H1 (cell line): Measurements from ENCODE around the gene MTAP. TPM values are rescaled to one million over a fixed set of nuclear protein-coding genes. Genes with fewer than 3 reads are reported as not detected.

Source experiments
- CTCF ChIA-PET: fragments of 300-600 bp; sonication (Branson Sonifier 250); formaldehyde crosslinking; loops from one replicate; lab custom pipeline; 2021; ENCODE audit not compliant: partially characterized antibody; lab: Charles Lee
- POLR2A ChIA-PET: fragments of 300-600 bp; sonication (Branson Sonifier 250); formaldehyde crosslinking; loops from one replicate; lab custom pipeline; 2021; ENCODE audit warnings: inconsistent platforms; ENCODE audit not compliant: partially characterized antibody; lab: Charles Lee
- DNase-seq, 2 experiments: peaks; one replicate each; pipeline versions ENCODE4 v3.0.0 to v3.0.0-alpha.2; 2010 to 2022; ENCODE audit warnings: low spot score in 2 of 2, low read depth in 1 of 2, mixed read lengths in 1 of 2
- FAIRE-seq: peaks from 2 replicates; lab custom pipeline; 2011; peaks lifted over from hg19 to GRCh38; lab: Jason Lieb, UNC
- H2AFZ ChIP-seq: 2 replicates; pipeline ENCODE4 v1.8.1; 2012; ENCODE audit warnings: low read length, inconsistent platforms
- H2AK5ac ChIP-seq: 2 replicates; pipeline ENCODE4 v1.6.1; 2013; ENCODE audit warnings: low read depth, low read length
- H2BK120ac ChIP-seq: replicated peaks from 2 replicates; pipeline ENCODE3; 2013; ENCODE audit warnings: low read depth, low read length, inconsistent platforms
- H2BK12ac ChIP-seq: 2 replicates; pipeline ENCODE4 v1.6.1; 2013; ENCODE audit warnings: low read depth, low read length
- H2BK15ac ChIP-seq: 2 replicates; pipeline ENCODE4 v1.6.1; 2013; ENCODE audit warnings: low read length
- H2BK20ac ChIP-seq: 2 replicates; pipeline ENCODE4 v1.6.1; 2013; ENCODE audit warnings: low read length
- H2BK5ac ChIP-seq: 2 replicates; pipeline ENCODE4 v1.6.1; 2013; ENCODE audit warnings: low read depth, low read length
- H3K14ac ChIP-seq: 2 replicates; pipeline ENCODE4 v1.6.1; 2013; ENCODE audit warnings: inconsistent platforms; ENCODE audit not compliant: insufficient read length
- H3K18ac ChIP-seq: 2 replicates; pipeline ENCODE4 v1.6.1; 2013; ENCODE audit warnings: low read length; ENCODE audit errors: extremely low read depth
- H3K23ac ChIP-seq: 2 replicates; pipeline ENCODE4 v1.6.1; 2013; ENCODE audit warnings: inconsistent platforms; ENCODE audit not compliant: insufficient read length
- H3K23me2 ChIP-seq: 2 replicates; pipeline ENCODE4 v1.6.1; 2013; ENCODE audit warnings: low read depth, low read length
- H3K27ac ChIP-seq: 2 replicates; pipeline ENCODE4 v1.6.1; 2011; ENCODE audit warnings: low read depth, low read length, inconsistent platforms
- H3K27me3 ChIP-seq, 4 experiments: replicated peaks in 1 of 4; 1 replicate in 1 of 4; 2 replicates in 3 of 4; pipeline versions ENCODE4 v1.6.1 to v1.8.1; 2011 to 2013; ENCODE audit warnings: low read length in 3 of 4, mild to moderate bottlenecking in 3 of 4, inconsistent platforms in 2 of 4, mixed read lengths in 2 of 4, moderate library complexity in 1 of 4; ENCODE audit not compliant: control insufficient read depth in 3 of 4, insufficient read depth in 3 of 4; ENCODE audit errors: extremely low read depth in 1 of 4
- H3K36me3 ChIP-seq, 4 experiments: 2 replicates each; pipeline versions ENCODE4 v1.6.1 to v1.8.1; 2011 to 2013; ENCODE audit warnings: mild to moderate bottlenecking in 4 of 4, low read length in 3 of 4, moderate library complexity in 2 of 4, control low read depth in 1 of 4, inconsistent platforms in 1 of 4; ENCODE audit not compliant: insufficient read depth in 4 of 4, control insufficient read depth in 2 of 4
- H3K4ac ChIP-seq: replicated peaks from 2 replicates; pipeline ENCODE3; 2013; ENCODE audit warnings: low read length, low read depth, mixed read lengths, inconsistent platforms; ENCODE audit not compliant: insufficient read length
- H3K4me1 ChIP-seq, 4 experiments: replicated peaks in 1 of 4; 1 replicate in 1 of 4; 2 replicates in 3 of 4; pipeline versions ENCODE4 v1.6.1 to v1.8.1; 2011 to 2013; ENCODE audit warnings: low read length in 3 of 4, inconsistent platforms in 2 of 4, mixed read lengths in 1 of 4; ENCODE audit not compliant: insufficient read depth in 4 of 4, control insufficient read depth in 3 of 4
- H3K4me2 ChIP-seq, 2 experiments: 2 replicates each; pipeline versions ENCODE4 v1.6.1 to v1.8.1; 2011 to 2013; ENCODE audit warnings: low read depth in 2 of 2, low read length in 2 of 2, control low read depth in 1 of 2, inconsistent platforms in 1 of 2, mild to moderate bottlenecking in 1 of 2; ENCODE audit not compliant: insufficient read depth in 1 of 2
- H3K4me3 ChIP-seq, 4 experiments: fragments of 200-600, 300-600 bp in 1 of 4; sonication (generic), shearing (Covaris generic), sonication (Bioruptor Twin) in 1 of 4; 2 replicates each; pipeline versions ENCODE4 v1.5.1 to v1.8.1; 2011 to 2016; ENCODE audit warnings: low read length in 4 of 4, low read depth in 3 of 4, control low read depth in 2 of 4, inconsistent platforms in 2 of 4, mild to moderate bottlenecking in 2 of 4, mixed read lengths in 1 of 4, moderate library complexity in 1 of 4; ENCODE audit not compliant: insufficient read depth in 2 of 4; ENCODE audit errors: extremely low read depth in 1 of 4
- H3K56ac ChIP-seq: replicated peaks from 2 replicates; pipeline ENCODE3; 2013; ENCODE audit warnings: low read depth, mild to moderate bottlenecking, mixed read lengths, low read length, inconsistent platforms; ENCODE audit not compliant: insufficient read length
- H3K79me1 ChIP-seq: 2 replicates; pipeline ENCODE4 v1.6.1; 2013; ENCODE audit warnings: low read depth, low read length, control low read depth
- H3K79me2 ChIP-seq, 2 experiments: 2 replicates each; pipeline versions ENCODE4 v1.6.1 to v1.8.1; 2012 to 2013; ENCODE audit warnings: low read length in 2 of 2, mild to moderate bottlenecking in 2 of 2, inconsistent platforms in 1 of 2; ENCODE audit not compliant: insufficient read depth in 2 of 2, control insufficient read depth in 1 of 2
- H3K9ac ChIP-seq, 4 experiments: replicated peaks in 1 of 4; 1 replicate in 1 of 4; 2 replicates in 3 of 4; pipeline versions ENCODE4 v1.6.1 to v1.8.1; 2011 to 2013; ENCODE audit warnings: low read depth in 3 of 4, low read length in 3 of 4, control low read depth in 2 of 4, mild to moderate bottlenecking in 2 of 4, moderate library complexity in 2 of 4, inconsistent platforms in 1 of 4; ENCODE audit errors: extremely low read depth in 1 of 4
- H3K9me3 ChIP-seq, 2 experiments: 2 replicates each; pipeline versions ENCODE4 v1.6.1 to v1.8.1; 2012 to 2013; ENCODE audit warnings: mild to moderate bottlenecking in 2 of 2, moderate library complexity in 2 of 2, control low read depth in 1 of 2, inconsistent platforms in 1 of 2, low read depth in 1 of 2, low read length in 1 of 2, mixed read lengths in 1 of 2; ENCODE audit not compliant: insufficient read depth in 2 of 2
- H4K20me1 ChIP-seq, 2 experiments: replicated peaks in 1 of 2; 2 replicates each; pipeline versions ENCODE3 to v1.8.1; 2011 to 2013; ENCODE audit warnings: inconsistent platforms in 2 of 2, low read length in 2 of 2, mild to moderate bottlenecking in 1 of 2; ENCODE audit not compliant: insufficient read depth in 2 of 2, control insufficient read depth in 1 of 2
- H4K5ac ChIP-seq: 2 replicates; pipeline ENCODE4 v1.6.1; 2013; ENCODE audit warnings: low read length, low read depth, mixed read lengths, inconsistent platforms; ENCODE audit not compliant: insufficient read length
- H4K8ac ChIP-seq: 2 replicates; pipeline ENCODE4 v1.8.0; 2013; ENCODE audit warnings: mild to moderate bottlenecking, moderate library complexity, low read length, inconsistent platforms; ENCODE audit not compliant: insufficient read depth; ENCODE audit errors: extremely low read depth
- H4K91ac ChIP-seq: replicated peaks from 2 replicates; pipeline ENCODE3; 2013; ENCODE audit warnings: low read length, mixed read lengths, inconsistent platforms; ENCODE audit not compliant: insufficient read length
- CEBPB ChIP-seq: IDR thresholded peaks from 2 replicates; pipeline ENCODE4 v1.6.1; 2012; ENCODE audit warnings: low read depth, low read length
- CHD2 ChIP-seq: IDR thresholded peaks from 2 replicates; pipeline ENCODE4 v1.6.1; 2012; ENCODE audit warnings: low read length, improper control_type of control experiment
- CREB1 ChIP-seq: IDR thresholded peaks from 2 replicates; pipeline ENCODE4 v1.6.1; 2012; ENCODE audit warnings: inconsistent platforms
- E2F6 ChIP-seq: IDR thresholded peaks from 2 replicates; pipeline ENCODE4 v1.6.1; 2012; ENCODE audit warnings: inconsistent platforms
- KDM5A ChIP-seq: fragments of 200-600 bp; IDR thresholded peaks from 2 replicates; pipeline ENCODE4 v1.7.1; 2012; ENCODE audit warnings: mild to moderate bottlenecking, low read length, inconsistent platforms, mixed read lengths
- NRF1 ChIP-seq: IDR thresholded peaks from 2 replicates; pipeline ENCODE4 v1.6.1; 2011; ENCODE audit warnings: mild to moderate bottlenecking, low read depth, low read length, improper control_type of control experiment
- POU5F1 ChIP-seq: IDR thresholded peaks from 2 replicates; pipeline ENCODE4 v1.6.1; 2011; ENCODE audit warnings: low read depth, mild to moderate bottlenecking, low read length, moderate library complexity
- RAD21 ChIP-seq, 2 experiments: IDR thresholded peaks in 1 of 2; conservative IDR thresholded peaks in 1 of 2; 2 replicates each; pipeline ENCODE4 v1.6.1; 2011; ENCODE audit warnings: low read depth in 2 of 2, low read length in 2 of 2, improper control_type of control experiment in 1 of 2, inconsistent platforms in 1 of 2, mild to moderate bottlenecking in 1 of 2, moderate library complexity in 1 of 2
- SP4 ChIP-seq: IDR thresholded peaks from 2 replicates; pipeline ENCODE4 v1.6.1; 2012; ENCODE audit warnings: low read length, inconsistent platforms
- TBP ChIP-seq: IDR thresholded peaks from 2 replicates; pipeline ENCODE4 v1.6.1; 2011; ENCODE audit warnings: low read depth, low read length, improper control_type of control experiment
- whole genome bisulfite sequencing, 2 experiments: shearing (Covaris generic) in 1 of 2; methylation state at CpG; one replicate each; pipeline versions ENCODE4 v1.1.6 to v1.1.7; 2013 to 2015; ENCODE audit warnings: low lambda C conversion rate in 2 of 2, mixed read lengths in 2 of 2, inconsistent platforms in 1 of 2, low coverage in 1 of 2, missing lambda C conversion rate in 1 of 2; ENCODE audit not compliant: insufficient replicate concordance in 2 of 2, insufficient coverage in 1 of 2, insufficient read length in 1 of 2; ENCODE audit errors: extremely low coverage in 1 of 2, missing lambda C conversion rate in 1 of 2; 5-methylcytosine and 5-hydroxymethylcytosine counted together
- polyA plus RNA-seq, 7 experiments: library from polyadenylated mRNA; depleted of rRNA in 3 of 7; stranded (reverse) in 5 of 7; unstranded in 2 of 7; fragments of >200 nt in 5 of 7; fragments of 200-250 nt in 2 of 7; gene quantifications; 1 replicate in 5 of 7; 2 replicates in 1 of 7; 4 replicates in 1 of 7; pipeline versions ENCODE4 v1.2.1 to v1.2.3, GENCODE V29; 2011 to 2013; ENCODE audit warnings: missing spikeins in 2 of 7, mixed read lengths in 2 of 7
- total RNA-seq: library from RNA; stranded (reverse); fragmentation: NEBNext Ultra II Directional; extraction: Animal tissue kit (Norgen Biotek cat#: 25700); gene quantifications from 2 replicates; pipeline ENCODE4 v1.2.1, GENCODE V29; 2021

MTAP gene
- total and polyA plus RNA-seq, 2 of the 8 experiments (the other 6 are each of a cell fraction or from before 2014, with no cell fraction given) = 16.4 to 100 TPM

- Histone ChIP-seq H3K14ac (no peak overlapping the region), H3K79me2 (no peaks in the 10 kb centered on the region), H4K91ac (no peak overlapping the region), H2BK12ac (no peak overlapping the region), H3K79me1 (no peaks in the 10 kb centered on the region), H3K23ac (no peak overlapping the region), H2AFZ (no peak overlapping the region), H2BK120ac (no peak overlapping the region), H3K36me3 (no peaks in the 10 kb centered on the region), H3K4me3 (no peak overlapping the region), H3K56ac (no peak overlapping the region), H4K5ac (no peak overlapping the region), H3K9me3 (no peaks in the 10 kb centered on the region), H4K20me1 (peaks cover 2 to 5% of the 10 kb centered on the region in 2 experiments), H3K4me2 (no peak overlapping the region), H3K27ac (no peak overlapping the region), H2BK20ac (no peak overlapping the region), H3K18ac (no peak overlapping the region), H4K8ac (no peak overlapping the region), H3K23me2 (no peaks in the 10 kb centered on the region; the same call in 1 of the 2 replicates), H3K4me1 (peaks cover 0 to 2% (median 0%) of the 10 kb centered on the region in 4 experiments; a peak in 1 of 7 replicates), H2BK5ac (no peak overlapping the region), H3K9ac (no peak overlapping the region), H3K4ac (no peak overlapping the region), H2BK15ac (no peak overlapping the region), H3K27me3 (peaks cover 55 to 93% (median 83%) of the 10 kb centered on the region in 4 experiments), H2AK5ac (no peak overlapping the region)
- ChIA-PET CTCF (interaction anchor here (0.6 to 1.1 kb wide), 3 partner anchors 27 to 559 kb away, joined by 3 to 5 read pairs (median 4); no protein-coding TSS in a partner anchor), POLR2A (no interaction called here)
- no peak for DNase-seq
- 88% methylated on average over 2 of the region's 2 CpGs; no CpG with 5 or more reads in 1 of the 2 experiments for WGBS, 2 experiments
- no peak for FAIRE-seq
- TF ChIP-seq RAD21 (IDR thresholded peaks at IDR 0.05 in 1 of 2, conservative IDR thresholded peaks at IDR 0.05 in 1 of 2; ENCODE audit: low read depth in 2 of 2, low read length in 2 of 2) = no peak
- no peak for TF ChIP-seq NRF1
- TF ChIP-seq TBP = no peak
- TF ChIP-seq CEBPB = no peak
- TF ChIP-seq KDM5A = no peak
- no peak for TF ChIP-seq CREB1
- TF ChIP-seq CHD2 = no peak
- TF ChIP-seq POU5F1 = no peak
- no peak for TF ChIP-seq SP4
- no peak for TF ChIP-seq E2F6
These were observed 47.7 kb upstream of the MTAP start for GRCh38 chr9:21754741-21755140.
